H1 (cell line): ENCODE results near the gene UROS. TPM values are rescaled to one million over a fixed set of nuclear protein-coding genes. Genes with fewer than 3 reads are reported as not detected.

ENCODE experiments used
- RAD21 ChIP-seq, 2 experiments: IDR thresholded peaks in 1 of 2; conservative IDR thresholded peaks in 1 of 2; 2 replicates each; pipeline ENCODE4 v1.6.1; 2011; ENCODE audit warnings: low read depth in 2 of 2, low read length in 2 of 2, improper control_type of control experiment in 1 of 2, inconsistent platforms in 1 of 2, mild to moderate bottlenecking in 1 of 2, moderate library complexity in 1 of 2
- TAF7 ChIP-seq: optimal IDR thresholded peaks from 2 replicates; pipeline ENCODE3; 2011; ENCODE audit warnings: low read depth, mild to moderate bottlenecking, inconsistent platforms, low read length, moderate library complexity, borderline replicate concordance
- polyA plus RNA-seq, 7 experiments: library from polyadenylated mRNA; depleted of rRNA in 3 of 7; stranded (reverse) in 5 of 7; unstranded in 2 of 7; fragments of >200 nt in 5 of 7; fragments of 200-250 nt in 2 of 7; gene quantifications; 1 replicate in 5 of 7; 2 replicates in 1 of 7; 4 replicates in 1 of 7; pipeline versions ENCODE4 v1.2.1 to v1.2.3, GENCODE V29; 2011 to 2013; ENCODE audit warnings: missing spikeins in 2 of 7, mixed read lengths in 2 of 7
- total RNA-seq: library from RNA; stranded (reverse); fragmentation: NEBNext Ultra II Directional; extraction: Animal tissue kit (Norgen Biotek cat#: 25700); gene quantifications from 2 replicates; pipeline ENCODE4 v1.2.1, GENCODE V29; 2021

UROS gene
- total and polyA plus RNA-seq, 2 of the 8 experiments (the other 6 are each of a cell fraction or from before 2014, with no cell fraction given), result 45.6 to 58.0 TPM

GRCh38 chr10:125844751-125845221, 21.7 kb upstream of the UROS start (continued):
- no peak for TF ChIP-seq RAD21 (IDR thresholded peaks at IDR 0.05 in 1 of 2, conservative IDR thresholded peaks at IDR 0.05 in 1 of 2; ENCODE audit: low read depth in 2 of 2, low read length in 2 of 2)
- no peak for TF ChIP-seq TAF7
